ENCODE results near the gene EP400. TPM values are rescaled to one million over a fixed set of nuclear protein-coding genes. Genes with fewer than 3 reads are reported as not detected.

EP400 gene
- total RNA-seq, 2 experiments from 2014 or later = 39.9 to 45.5 TPM

DNA sequence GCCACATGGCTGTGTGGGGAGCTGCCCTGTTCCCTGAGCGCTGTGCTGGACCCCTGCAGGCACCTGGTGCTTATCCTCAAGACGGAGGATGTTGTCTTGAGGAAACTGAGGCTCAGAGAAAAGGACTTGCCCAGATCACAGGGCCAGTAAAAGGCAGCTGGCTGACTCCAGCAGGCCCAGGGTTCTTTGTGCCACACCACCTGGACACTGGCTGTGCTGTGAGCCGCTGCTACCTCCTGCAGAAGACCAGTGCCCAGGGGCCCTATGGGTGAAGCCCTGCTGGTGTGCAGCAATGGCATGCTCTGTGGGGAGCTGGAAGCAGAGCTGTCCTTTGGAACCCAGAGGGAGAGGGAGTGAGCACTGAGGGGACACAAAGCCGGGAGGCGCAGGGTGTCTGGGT lies 118.5 kb downstream of the EP400 start:
- POLR2A ChIA-PET = no interaction called here
- peaks cover 19% of the 10 kb centered on the region for H3K4me1 Mint-ChIP-seq (ENCODE audit: low read depth)
- no peaks in the 10 kb centered on the region for H3K27me3 Mint-ChIP-seq
- no peaks in the 10 kb centered on the region for H3K9me3 Mint-ChIP-seq
- no peak for DNase-seq
- CTCF ChIA-PET = no interaction called here
- no peak overlapping the region for H3K4me3 Mint-ChIP-seq
- peaks cover 20% of the 10 kb centered on the region for H3K36me3 Mint-ChIP-seq
- intact Hi-C loops (cut with micrococcal nuclease) = no loop called here
- H3K27ac Mint-ChIP-seq = no peak overlapping the region

DNA sequence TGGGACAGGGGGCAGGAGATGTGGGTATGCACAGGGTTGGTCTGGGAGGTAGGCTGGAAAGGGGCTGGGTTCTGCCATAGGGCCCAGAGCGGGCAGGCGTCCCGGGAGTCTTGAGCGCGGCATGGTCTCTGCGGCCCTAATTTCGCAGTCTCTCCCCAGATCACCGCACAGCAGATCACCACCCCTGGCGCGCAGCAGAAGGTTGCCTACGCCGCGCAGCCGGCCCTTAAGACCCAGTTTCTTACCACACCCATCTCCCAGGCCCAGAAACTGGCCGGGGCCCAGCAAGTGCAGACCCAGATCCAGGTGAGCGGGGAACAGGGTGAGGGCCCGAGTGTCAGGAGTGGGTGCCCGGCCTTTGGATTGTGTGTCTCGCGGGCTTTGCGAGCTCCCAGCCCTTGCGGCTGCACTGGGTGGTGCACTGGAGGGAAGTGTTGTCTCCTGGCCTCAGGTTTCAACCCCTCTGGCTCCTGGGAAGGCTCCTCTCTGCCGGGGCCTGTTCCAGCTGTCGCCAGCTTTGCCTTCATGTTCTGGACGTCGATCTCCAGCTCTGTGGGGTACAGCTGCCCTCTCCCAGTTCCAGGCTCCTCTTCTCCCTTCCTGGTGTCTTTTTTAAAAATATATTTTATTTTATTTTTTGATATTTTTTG lies 119.7 kb downstream of the EP400 start:
- no peak for DNase-seq
- ChIA-PET POLR2A (interaction anchor here (0.6 to 1.1 kb wide), 2 partner anchors 14 to 92 kb away, joined by 3 to 4 read pairs; no protein-coding TSS in a partner anchor), CTCF (interaction anchor here (1.1 kb wide), 1 partner anchor 547 kb away, joined by 4 read pairs; no protein-coding TSS in a partner anchor)
- H3K4me3 Mint-ChIP-seq = no peak overlapping the region
- H3K4me1 Mint-ChIP-seq (ENCODE audit: low read depth) = peaks cover 19% of the 10 kb centered on the region
- H3K27me3 Mint-ChIP-seq = no peaks in the 10 kb centered on the region
- no peak overlapping the region for H3K27ac Mint-ChIP-seq
- intact Hi-C loops (cut with micrococcal nuclease) = no loop called here
- no peaks in the 10 kb centered on the region for H3K9me3 Mint-ChIP-seq
- peaks cover 24% of the 10 kb centered on the region for H3K36me3 Mint-ChIP-seq

DNA sequence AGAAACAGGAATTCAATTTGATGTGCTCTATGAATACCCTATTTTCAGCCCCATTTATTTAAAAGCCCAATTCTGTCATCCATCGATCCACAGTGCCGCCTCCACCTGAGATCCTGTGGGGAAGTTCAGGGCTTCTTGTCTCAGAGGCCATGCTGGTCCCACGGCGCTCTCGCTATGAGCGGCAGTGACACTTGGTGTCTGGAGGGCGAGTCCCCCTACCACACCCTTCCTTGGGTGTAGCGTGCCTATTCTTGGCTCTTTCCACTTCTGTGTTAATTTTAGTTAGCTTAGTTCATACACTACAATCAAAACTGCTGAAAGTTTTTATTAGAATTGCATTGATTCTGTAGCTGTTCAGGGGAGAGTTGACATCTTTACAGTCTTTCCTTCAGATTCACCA lies 120.6 kb downstream of the EP400 start:
- no peaks in the 10 kb centered on the region for H3K27me3 Mint-ChIP-seq

DNA sequence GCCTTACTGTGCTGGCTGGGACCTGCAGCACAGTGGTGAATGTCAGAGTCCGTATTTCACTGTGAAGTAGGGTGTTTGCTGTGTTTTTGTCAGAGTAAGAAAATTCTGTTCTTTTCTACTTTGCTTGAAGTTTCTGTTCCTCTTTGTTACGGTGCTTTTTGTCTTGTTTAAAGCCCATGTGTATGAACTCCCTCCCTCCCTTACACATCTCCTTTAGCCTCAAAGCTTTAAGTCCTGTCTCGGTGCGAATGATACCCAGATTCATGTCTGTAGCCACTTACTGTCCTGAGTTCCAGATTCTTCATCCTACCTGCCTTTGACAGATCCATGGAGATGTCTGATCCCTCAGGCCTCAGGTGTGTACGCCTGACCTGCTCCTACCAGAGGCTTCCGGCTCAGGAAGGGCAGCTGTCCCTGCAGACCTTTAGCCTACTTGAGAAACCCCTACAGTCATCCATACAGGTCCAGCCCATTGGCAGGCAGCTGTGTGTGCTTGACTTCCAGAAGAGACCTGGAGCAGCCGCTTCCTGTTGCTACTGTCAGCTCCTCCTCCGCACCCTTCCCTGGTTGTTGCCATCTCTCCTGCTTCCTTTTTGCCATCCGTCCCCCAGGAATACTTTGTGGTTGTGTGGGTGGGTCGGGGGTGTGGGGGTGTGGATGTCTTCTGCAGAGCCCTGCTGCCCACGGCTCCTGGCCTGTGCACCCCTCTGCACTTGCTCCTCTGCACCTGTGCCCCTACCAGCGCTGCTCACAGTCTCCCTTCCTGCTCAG lies 121.5 kb downstream of the EP400 start:
- H3K4me3 Mint-ChIP-seq = no peak overlapping the region
- no peak for DNase-seq
- no peak overlapping the region for H3K27ac Mint-ChIP-seq
- peaks cover 11% of the 10 kb centered on the region for H3K4me1 Mint-ChIP-seq (ENCODE audit: low read depth)
- ChIA-PET POLR2A (no interaction called here), CTCF (interaction anchor here (0.6 kb wide), 1 partner anchor 776 kb away, joined by 3 read pairs; no protein-coding TSS in a partner anchor)
- intact Hi-C loops (cut with micrococcal nuclease) = no loop called here
- H3K27me3 Mint-ChIP-seq = no peaks in the 10 kb centered on the region
- H3K36me3 Mint-ChIP-seq = peaks cover 27% of the 10 kb centered on the region
- H3K9me3 Mint-ChIP-seq = no peaks in the 10 kb centered on the region

More for the DNA sequence above, 120.6 kb downstream of the EP400 start:
- intact Hi-C loops (cut with micrococcal nuclease) = no loop called here
- no peak for DNase-seq
- ChIA-PET CTCF (interaction anchor here (1.1 kb wide), 1 partner anchor 546 kb away, joined by 4 read pairs; no protein-coding TSS in a partner anchor), POLR2A (interaction anchor here (0.6 to 1.1 kb wide), 2 partner anchors 14 to 91 kb away, joined by 3 to 4 read pairs; no protein-coding TSS in a partner anchor)
- H3K9me3 Mint-ChIP-seq = no peaks in the 10 kb centered on the region
- H3K27ac Mint-ChIP-seq = no peak overlapping the region
- peaks cover 18% of the 10 kb centered on the region for H3K4me1 Mint-ChIP-seq (ENCODE audit: low read depth)
- H3K4me3 Mint-ChIP-seq = no peak overlapping the region
- H3K36me3 Mint-ChIP-seq = peaks cover 25% of the 10 kb centered on the region

DNA sequence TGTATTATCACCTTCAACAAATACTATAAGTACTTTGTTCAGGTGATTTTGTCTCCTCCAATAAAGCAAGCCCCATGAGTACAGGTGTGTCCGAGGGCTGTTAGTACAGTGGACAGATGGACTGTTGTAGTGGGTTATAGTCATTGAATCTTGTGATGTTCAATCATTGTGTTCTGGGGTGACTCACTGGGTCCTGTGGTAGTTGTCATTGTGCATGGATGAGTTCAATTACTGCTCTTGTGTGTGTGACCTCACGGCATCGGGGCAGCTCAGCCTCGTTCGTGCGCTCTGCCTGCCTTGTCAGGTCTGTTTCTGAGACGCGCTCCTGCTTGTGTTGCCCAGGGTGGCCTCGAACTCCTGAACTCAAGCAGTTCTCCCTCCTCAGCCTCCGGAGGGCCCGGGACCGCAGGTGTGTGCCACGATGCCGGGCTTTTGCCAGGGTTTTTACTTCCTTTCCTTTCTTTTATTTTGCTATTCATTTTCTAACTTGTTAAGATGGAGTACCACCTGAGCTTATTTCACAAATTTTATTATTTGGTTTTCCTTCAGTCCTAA lies 122.2 kb downstream of the EP400 start:
- no peak for DNase-seq
- Mint-ChIP-seq H3K4me3 (no peak overlapping the region), H3K4me1 (ENCODE audit: low read depth) (peaks cover 5% of the 10 kb centered on the region), H3K27ac (no peak overlapping the region), H3K9me3 (no peaks in the 10 kb centered on the region), H3K36me3 (peaks cover 27% of the 10 kb centered on the region), H3K27me3 (no peaks in the 10 kb centered on the region)
- ChIA-PET CTCF (interaction anchor here (0.6 kb wide), 1 partner anchor 776 kb away, joined by 3 read pairs; no protein-coding TSS in a partner anchor), POLR2A (no interaction called here)
- intact Hi-C loops (cut with micrococcal nuclease) = no loop called here

DNA sequence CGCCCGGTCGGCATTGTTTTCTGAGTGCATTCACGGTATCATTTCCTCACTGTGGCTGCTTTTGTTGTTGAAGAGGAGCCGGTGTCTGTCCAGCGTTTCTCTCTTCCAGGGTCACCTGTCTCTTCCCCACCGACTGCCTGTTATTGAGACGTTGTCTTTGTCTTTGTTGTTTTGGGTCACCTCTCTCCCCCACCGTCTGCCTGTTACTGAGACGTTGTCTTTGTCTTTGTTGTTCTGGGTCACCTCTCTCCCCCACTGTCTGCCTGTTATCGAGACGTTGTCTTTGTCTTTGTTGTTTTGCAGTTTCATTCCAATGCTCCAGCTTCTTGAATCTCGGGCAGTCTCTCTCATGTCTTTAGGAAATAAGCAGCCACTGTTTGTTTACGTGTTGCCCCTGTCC lies 124.5 kb downstream of the EP400 start:
- DNase-seq = no peak
- ChIA-PET POLR2A (no interaction called here), CTCF (no interaction called here)
- Mint-ChIP-seq H3K27me3 (no peaks in the 10 kb centered on the region), H3K27ac (no peak overlapping the region), H3K36me3 (peaks cover 27% of the 10 kb centered on the region), H3K4me1 (ENCODE audit: low read depth) (no peaks in the 10 kb centered on the region), H3K9me3 (no peaks in the 10 kb centered on the region), H3K4me3 (no peak overlapping the region)
- intact Hi-C loops (cut with micrococcal nuclease) = no loop called here

DNA sequence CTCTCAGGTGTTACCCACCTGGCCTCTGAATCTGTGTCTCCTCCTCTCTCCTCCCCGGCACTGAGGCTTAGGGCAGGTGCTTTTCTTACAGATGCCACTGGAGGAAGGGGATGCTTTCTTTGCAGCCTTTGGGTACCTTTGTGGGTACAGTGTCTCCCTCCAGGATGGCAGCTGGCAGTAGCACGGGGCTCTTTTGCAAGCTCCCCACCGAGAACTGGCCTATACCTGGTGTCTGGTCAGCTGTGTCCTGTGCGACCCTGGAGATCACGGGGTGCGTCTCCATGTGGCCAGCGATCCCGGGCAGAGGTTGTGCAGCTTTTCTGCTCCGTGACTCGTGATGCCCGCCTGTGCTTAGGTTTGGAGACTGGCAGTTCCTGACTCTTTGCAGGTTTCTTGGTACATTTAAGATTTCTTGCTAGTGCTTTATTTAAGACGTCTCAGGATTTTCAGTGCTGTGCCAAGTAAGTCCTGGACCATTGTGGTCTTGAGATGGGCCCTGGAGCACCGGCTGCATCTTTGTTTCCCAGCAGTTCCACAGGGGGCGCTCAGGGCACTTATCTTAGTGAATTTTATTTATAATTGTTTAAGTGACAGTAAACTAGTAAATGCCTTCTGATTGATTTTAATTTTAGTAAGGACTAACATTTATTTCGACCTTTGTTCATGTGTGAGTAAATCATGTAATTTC lies 125.4 kb downstream of the EP400 start:
- intact Hi-C loops (cut with micrococcal nuclease) = no loop called here
- H3K4me3 Mint-ChIP-seq = no peak overlapping the region
- ChIA-PET CTCF (no interaction called here), POLR2A (no interaction called here)
- H3K27ac Mint-ChIP-seq = no peak overlapping the region
- no peak for DNase-seq
- no peaks in the 10 kb centered on the region for H3K4me1 Mint-ChIP-seq (ENCODE audit: low read depth)
- H3K36me3 Mint-ChIP-seq = peaks cover 24% of the 10 kb centered on the region
- no peaks in the 10 kb centered on the region for H3K27me3 Mint-ChIP-seq
- no peaks in the 10 kb centered on the region for H3K9me3 Mint-ChIP-seq

DNA sequence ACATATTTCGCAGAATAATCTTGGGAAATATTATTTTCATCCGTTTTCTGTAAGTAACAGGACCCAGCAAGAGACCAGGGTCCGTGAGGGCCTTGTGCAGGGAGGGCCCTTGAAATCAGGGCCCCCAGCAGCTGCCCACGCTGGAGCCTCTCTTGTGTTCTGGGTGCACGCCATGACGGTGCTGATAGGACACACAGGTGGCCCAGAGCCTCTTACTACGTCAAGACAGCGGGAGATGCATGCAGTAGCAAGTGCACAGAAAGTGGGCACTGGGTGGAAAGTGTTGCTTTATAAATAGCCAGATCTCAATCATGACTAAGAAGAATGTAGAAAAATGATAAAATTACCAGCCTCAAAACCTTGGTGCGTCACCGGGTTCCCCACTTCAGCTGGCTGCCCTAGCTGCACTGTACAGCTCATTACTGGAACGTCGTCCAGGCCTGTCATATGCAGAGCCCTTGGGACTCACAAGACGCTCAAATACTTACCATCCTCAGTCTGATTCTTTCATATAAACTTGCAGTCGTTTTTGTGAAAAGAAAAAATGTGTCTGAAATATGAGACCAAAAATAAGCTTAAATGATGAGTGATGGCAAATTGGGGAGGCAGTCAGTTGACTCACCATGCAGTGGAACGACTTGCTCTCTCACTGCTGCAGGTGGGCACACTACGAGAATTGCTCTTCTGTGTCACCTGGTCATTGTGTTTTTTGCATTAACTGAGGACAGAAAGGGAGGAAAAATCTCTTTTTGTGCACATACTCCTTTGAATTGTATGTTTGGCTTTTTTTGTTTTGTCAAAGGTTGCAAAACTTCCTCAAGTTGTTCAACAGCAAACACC lies 126.2 kb downstream of the EP400 start:
- POLR2A ChIA-PET = no interaction called here
- intact Hi-C loops (cut with micrococcal nuclease) = no loop called here
- Mint-ChIP-seq H3K27ac (no peak overlapping the region), H3K27me3 (no peaks in the 10 kb centered on the region), H3K36me3 (peaks cover 24% of the 10 kb centered on the region), H3K4me3 (no peak overlapping the region), H3K9me3 (no peaks in the 10 kb centered on the region), H3K4me1 (ENCODE audit: low read depth) (no peaks in the 10 kb centered on the region)
- DNase-seq = no peak
- CTCF ChIA-PET = no interaction called here

DNA sequence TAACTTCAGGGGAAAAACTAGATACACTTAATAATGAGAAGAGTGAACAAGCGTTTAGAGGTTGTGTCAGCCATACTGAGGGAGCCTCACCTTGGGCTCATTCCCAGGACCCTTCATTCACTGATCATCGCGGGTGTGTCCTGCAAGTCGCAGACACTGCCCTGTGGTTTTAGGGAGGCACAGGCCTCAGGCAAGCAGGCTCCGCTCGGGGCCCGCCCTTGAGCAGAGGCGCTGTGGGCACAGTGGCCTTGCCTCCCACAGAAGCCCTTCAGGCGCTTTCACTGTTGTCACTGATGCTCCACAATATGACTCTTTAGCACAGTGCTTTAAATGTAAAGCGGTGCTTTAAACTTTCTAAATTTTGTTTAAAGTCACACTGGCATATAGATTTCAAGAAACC lies 127.0 kb downstream of the EP400 start:
- intact Hi-C loops (cut with micrococcal nuclease) = no loop called here
- peaks cover 22% of the 10 kb centered on the region for H3K36me3 Mint-ChIP-seq
- no peaks in the 10 kb centered on the region for H3K27me3 Mint-ChIP-seq
- no peak overlapping the region for H3K27ac Mint-ChIP-seq
- POLR2A ChIA-PET = no interaction called here
- CTCF ChIA-PET = interaction anchor here (0.6 kb wide), 1 partner anchor 194 kb away, joined by 3 read pairs; no protein-coding TSS in a partner anchor
- no peak for DNase-seq
- no peaks in the 10 kb centered on the region for H3K9me3 Mint-ChIP-seq
- no peak overlapping the region for H3K4me3 Mint-ChIP-seq
- no peaks in the 10 kb centered on the region for H3K4me1 Mint-ChIP-seq (ENCODE audit: low read depth)

DNA sequence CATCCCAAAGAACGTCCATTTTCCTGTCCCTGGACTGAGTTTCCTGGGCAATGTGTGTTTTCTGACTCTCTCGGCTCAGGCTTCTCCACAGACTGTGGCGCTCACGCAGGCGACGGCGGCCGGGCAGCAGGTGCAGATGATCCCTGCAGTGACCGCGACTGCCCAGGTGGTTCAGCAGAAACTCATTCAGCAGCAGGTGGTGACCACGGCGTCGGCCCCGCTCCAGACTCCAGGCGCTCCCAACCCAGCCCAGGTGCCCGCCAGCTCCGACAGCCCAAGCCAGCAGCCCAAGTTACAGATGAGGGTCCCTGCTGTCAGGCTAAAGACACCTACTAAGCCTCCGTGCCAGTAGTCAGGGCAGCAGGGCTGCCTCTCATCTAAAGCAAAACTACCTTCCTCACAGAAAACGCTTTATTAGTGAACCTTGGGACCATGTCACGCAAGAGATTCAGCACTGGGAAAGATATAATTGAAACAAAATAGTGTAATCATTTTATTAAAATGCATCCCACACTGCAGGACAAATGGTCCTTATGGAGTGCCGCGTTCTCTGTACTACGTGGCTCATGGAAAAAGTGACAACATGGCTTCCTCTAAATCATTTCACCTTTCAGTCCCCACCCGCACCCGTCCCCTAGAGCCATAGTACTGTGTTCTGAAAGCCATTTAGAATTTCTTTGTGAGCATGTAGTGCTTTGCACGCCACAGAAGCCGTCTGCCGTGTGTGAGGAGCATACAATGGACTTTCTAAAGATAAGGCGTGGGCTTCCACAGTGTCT lies 127.8 kb downstream of the EP400 start:
- Mint-ChIP-seq H3K27ac (no peak overlapping the region), H3K9me3 (no peaks in the 10 kb centered on the region), H3K4me3 (no peak overlapping the region), H3K27me3 (no peaks in the 10 kb centered on the region), H3K36me3 (peaks cover 22% of the 10 kb centered on the region), H3K4me1 (ENCODE audit: low read depth) (no peaks in the 10 kb centered on the region)
- DNase-seq = no peak
- CTCF ChIA-PET = interaction anchor here (0.6 kb wide), 1 partner anchor 195 kb away, joined by 3 read pairs; no protein-coding TSS in a partner anchor
- POLR2A ChIA-PET = no interaction called here
- intact Hi-C loops (cut with micrococcal nuclease) = no loop called here

DNA sequence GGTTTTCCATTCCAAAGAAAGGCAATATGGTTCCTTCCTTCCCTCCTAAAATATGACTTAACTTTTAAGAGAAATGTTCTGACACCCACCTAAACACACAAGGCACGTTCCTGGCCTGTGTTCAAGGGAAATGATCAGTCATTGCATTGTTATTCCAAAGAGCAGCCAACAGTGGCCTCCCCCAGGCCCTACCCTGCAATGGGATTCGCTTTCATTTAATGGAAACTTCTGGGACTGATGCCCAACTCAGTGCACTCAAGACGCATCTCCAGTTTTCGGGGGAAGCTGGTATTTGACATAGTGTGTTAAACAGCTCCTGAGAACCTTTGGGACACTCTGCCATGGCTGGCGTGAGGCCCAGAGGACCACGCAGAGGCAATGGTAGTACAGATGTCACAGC lies 128.4 kb downstream of the EP400 start:
- H3K27me3 Mint-ChIP-seq = no peaks in the 10 kb centered on the region
- H3K9me3 Mint-ChIP-seq = no peaks in the 10 kb centered on the region
- H3K4me3 Mint-ChIP-seq = no peak overlapping the region
- H3K4me1 Mint-ChIP-seq (ENCODE audit: low read depth) = peaks cover 3% of the 10 kb centered on the region
- ChIA-PET POLR2A (no interaction called here), CTCF (no interaction called here)
- no peak overlapping the region for H3K27ac Mint-ChIP-seq
- peaks cover 22% of the 10 kb centered on the region for H3K36me3 Mint-ChIP-seq
- DNase-seq = no peak
- intact Hi-C loops (cut with micrococcal nuclease) = no loop called here
